ENCODE measurements around the gene PTGFR. TPM values are rescaled to one million over a fixed set of nuclear protein-coding genes. Genes with fewer than 3 reads are reported as not detected.

PTGFR gene
- total and polyA plus RNA-seq, 2 of the 4 experiments (the other 2 are of a cell fraction): 1.7 to 5.4 TPM

- Histone ChIP-seq H3K79me1 (ENCODE audit: low read depth in 1 of 2, low read length in 2 of 2) (no peaks in the 10 kb centered on the region), H2AFZ (replicated peaks; ENCODE audit: low read length, poor library complexity) (no peak overlapping the region), H2AK9ac (replicated peaks; ENCODE audit: low read depth, low read length, poor library complexity) (no peak overlapping the region), H3K9ac (ENCODE audit: low read depth, low read length) (no peak overlapping the region), H2BK20ac (ENCODE audit: low read depth, low read length) (no peak overlapping the region), H4K8ac (ENCODE audit: low read depth in 2 of 2, low read length in 2 of 2) (no peak overlapping the region), H3K4me2 (ENCODE audit: low read depth, low read length) (no peak overlapping the region), H2BK120ac (ENCODE audit: low read depth, low read length) (no peak overlapping the region), H3K4me3 (ENCODE audit: insufficient read depth, low read depth, low read length) (no peak overlapping the region), H4K5ac (ENCODE audit: low read depth, low read length) (no peak overlapping the region), H3K9me1 (ENCODE audit: insufficient read depth, low read length) (no peaks in the 10 kb centered on the region), H3K9me3 (ENCODE audit: control insufficient read depth, insufficient read depth, low read length) (no peaks in the 10 kb centered on the region), H3K27me3 (ENCODE audit: control insufficient read depth, insufficient read depth, low read length) (no peaks in the 10 kb centered on the region), H3K23ac (ENCODE audit: low read depth, low read length) (no peak overlapping the region), H3K56ac (ENCODE audit: extremely low read depth, insufficient read depth, low read length) (no peak overlapping the region), H2BK15ac (ENCODE audit: low read depth, low read length) (no peak overlapping the region), H3K4ac (ENCODE audit: low read depth, low read length) (no peak overlapping the region), H3K4me1 (ENCODE audit: control insufficient read depth, insufficient read depth, low read length) (no peaks in the 10 kb centered on the region; the same call in 1 of the 2 replicates), H3K36me3 (ENCODE audit: control insufficient read depth, insufficient read depth, low read length) (no peaks in the 10 kb centered on the region), H4K91ac (ENCODE audit: insufficient read depth, low read depth, low read length) (no peak overlapping the region), H3K14ac (replicated peaks; ENCODE audit: low read depth, low read length) (no peak overlapping the region), H3K18ac (ENCODE audit: low read depth, low read length) (no peak overlapping the region), H2BK5ac (ENCODE audit: low read depth, low read length, poor library complexity, severe bottlenecking) (peak overlapping the region; percentile 1), H3K27ac (ENCODE audit: insufficient read depth, low read length) (no peak overlapping the region), H4K20me1 (ENCODE audit: insufficient read depth, low read length) (no peaks in the 10 kb centered on the region), H2AK5ac (ENCODE audit: low read depth, low read length) (no peak overlapping the region)
- no peak for ATAC-seq (ENCODE audit: low read depth)
- intact Hi-C loops (cut with micrococcal nuclease) (no loop called here), dilution Hi-C loops (cut with HindIII; ENCODE audit: low sequenced_read_pairs, unreplicated experiment) (no loop called here), in situ Hi-C loops (cut with MboI; ENCODE audit: low sequenced_read_pairs) (no loop called here)
- BruUV-seq (replicated peaks): no TSS peak
- no CpG with 5 or more reads among the region's 6 CpGs for WGBS, 2 experiments (ENCODE audit: extremely low coverage in 2 of 2, insufficient read length in 1 of 2)
- no peak for TF ChIP-seq MAZ (IDR thresholded peaks at IDR 0.05; ENCODE audit: borderline replicate concordance, low read depth, low read length)
- no peak for TF ChIP-seq FOS (IDR thresholded peaks at IDR 0.05; ENCODE audit: low read depth, low read length)
- TF ChIP-seq ELK1 (IDR thresholded peaks at IDR 0.05; ENCODE audit: borderline replicate concordance, low read depth, low read length): no peak
- no peak for TF ChIP-seq RAD21 (IDR thresholded peaks at IDR 0.05; ENCODE audit: low read length)
- no peak for TF ChIP-seq RCOR1 (IDR thresholded peaks at IDR 0.05; ENCODE audit: insufficient replicate concordance, low read length)
- TF ChIP-seq BHLHE40 (IDR thresholded peaks at IDR 0.05; ENCODE audit: low read depth, low read length): no peak
- no peak for TF ChIP-seq NFE2L2 (IDR thresholded peaks at IDR 0.05; ENCODE audit: low read depth, low read length)
- TF ChIP-seq CTCF (conservative IDR thresholded peaks at IDR 0.05; ENCODE audit: low read depth, low read length): no peak
- TF ChIP-seq SMC3 (IDR thresholded peaks at IDR 0.05; ENCODE audit: low read depth, low read length): no peak
- no peak for TF ChIP-seq POLR2A (IDR thresholded peaks at IDR 0.05; ENCODE audit: low read depth, low read length)
- TF ChIP-seq MXI1 (IDR thresholded peaks at IDR 0.05; ENCODE audit: borderline replicate concordance, low read depth, low read length): no peak
- TF ChIP-seq RFX5 (IDR thresholded peaks at IDR 0.05; ENCODE audit: low read depth, low read length): no peak
- no peak for DNase-seq
- CTCF ChIA-PET: no interaction called here
- POLR2A ChIA-PET (ENCODE audit: unreplicated experiment): no interaction called here
Observed at GRCh38 chr1:78520216-78520615, 29.4 kb downstream of the PTGFR start.

Data from IMR-90 (cell line).